Activated T-helper 17 cell treated with anti-CD3 and anti-CD28 coated beads, Interleukin-2, amount 50 U/mL, for 72 hours (primary cell): ENCODE data around the gene TMEM63A. TPM values are rescaled to one million over a fixed set of nuclear protein-coding genes. Genes with fewer than 3 reads are reported as not detected.

Experiments
- ATAC-seq: fragments of 150-1000 bp; cut with Tn5 transposase; replicated peaks from 2 replicates; pipeline ENCODE4 v1.10.0; 2021; ENCODE audit warnings: mild to moderate bottlenecking, moderate library complexity
- H3K27ac Mint-ChIP-seq: one replicate; pipeline ENCODE4 v1.8.0; 2022; ENCODE audit warnings: mixed read lengths
- H3K27me3 Mint-ChIP-seq: one replicate; pipeline ENCODE4 v1.8.0; 2022; ENCODE audit warnings: mixed read lengths
- H3K36me3 Mint-ChIP-seq: one replicate; pipeline ENCODE4 v1.8.0; 2022; ENCODE audit warnings: low read depth, mild to moderate bottlenecking, mixed read lengths
- H3K4me1 Mint-ChIP-seq: one replicate; pipeline ENCODE4 v1.8.0; 2022; ENCODE audit warnings: mixed read lengths
- H3K4me3 Mint-ChIP-seq: one replicate; pipeline ENCODE4 v1.8.0; 2022; ENCODE audit warnings: mild to moderate bottlenecking, mixed read lengths
- H3K9me3 Mint-ChIP-seq: one replicate; pipeline ENCODE4 v1.8.0; 2022; ENCODE audit warnings: mixed read lengths
- total RNA-seq, 2 donors: library from RNA; stranded (reverse); gene quantifications; one replicate each; pipeline ENCODE4 v1.2.3, GENCODE V29; 2022

TMEM63A gene
- total RNA-seq, 2 donors from 2014 or later = 74.9 to 242 TPM

DNA sequence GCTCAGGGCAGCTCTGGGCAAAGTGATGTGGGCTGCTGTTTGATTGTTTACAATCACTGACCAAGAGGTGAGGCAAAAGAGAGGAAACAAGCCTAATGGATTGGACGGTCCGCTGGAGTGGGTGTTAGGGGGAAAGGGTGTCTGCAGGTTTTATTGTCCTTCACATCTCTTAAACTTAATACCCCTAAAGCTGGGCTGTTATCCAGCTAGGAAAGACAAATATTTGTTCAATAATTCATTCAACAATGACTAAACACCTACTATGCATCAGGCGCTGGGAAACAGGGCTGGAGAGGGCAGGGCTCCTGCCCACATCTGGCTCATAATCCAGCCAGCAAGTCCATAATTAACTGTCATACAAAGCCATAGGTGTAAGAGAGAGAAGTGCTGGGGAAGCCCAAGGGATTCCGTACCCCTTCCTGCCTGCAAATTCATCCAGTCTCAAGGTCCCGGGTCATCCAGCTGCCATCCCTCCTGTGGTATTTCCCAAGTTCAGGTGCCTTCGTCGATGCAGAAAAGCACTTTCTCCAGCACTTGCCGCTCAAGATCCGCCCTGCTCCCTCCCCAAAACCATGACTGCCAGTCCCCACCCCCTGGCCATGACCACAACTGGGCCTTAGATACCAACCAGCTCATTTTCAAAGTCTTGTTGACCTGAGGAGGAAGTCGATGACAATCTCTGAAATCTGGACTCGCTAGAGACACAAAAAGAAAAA lies 10.7 kb downstream of the TMEM63A start:
- Mint-ChIP-seq H3K36me3 (peaks cover 100% of the 10 kb centered on the region), H3K27ac (peak overlapping the region; percentile 59), H3K4me1 (peaks cover 46% of the 10 kb centered on the region), H3K4me3 (peak overlapping the region; percentile 25), H3K9me3 (no peaks in the 10 kb centered on the region), H3K27me3 (no peaks in the 10 kb centered on the region)
- peak; percentile 82 for ATAC-seq

DNA sequence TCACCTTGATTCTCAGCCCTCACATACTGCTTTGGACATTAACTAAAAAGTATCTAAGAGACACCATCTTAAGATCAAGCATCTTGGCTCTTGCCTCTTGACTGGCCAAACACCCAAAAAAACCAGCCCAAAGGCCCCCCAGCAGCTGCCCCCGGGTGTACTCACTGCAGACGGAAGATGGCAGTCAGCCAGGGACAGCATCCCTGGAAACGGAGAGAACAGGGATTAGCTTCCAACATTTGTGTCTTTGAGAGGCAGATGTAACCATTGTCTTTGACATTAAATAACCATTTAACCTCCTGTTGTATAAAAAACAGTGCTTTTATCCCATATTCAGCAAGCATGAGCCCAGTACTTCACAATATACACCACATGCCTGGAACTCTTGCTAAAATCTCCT lies 11.3 kb downstream of the TMEM63A start:
- peaks cover 100% of the 10 kb centered on the region for H3K36me3 Mint-ChIP-seq
- H3K27me3 Mint-ChIP-seq = no peaks in the 10 kb centered on the region
- peak overlapping the region; percentile 59 for H3K27ac Mint-ChIP-seq
- ATAC-seq = no peak
- no peaks in the 10 kb centered on the region for H3K9me3 Mint-ChIP-seq
- H3K4me1 Mint-ChIP-seq = peaks cover 47% of the 10 kb centered on the region
- H3K4me3 Mint-ChIP-seq = no peak overlapping the region

DNA sequence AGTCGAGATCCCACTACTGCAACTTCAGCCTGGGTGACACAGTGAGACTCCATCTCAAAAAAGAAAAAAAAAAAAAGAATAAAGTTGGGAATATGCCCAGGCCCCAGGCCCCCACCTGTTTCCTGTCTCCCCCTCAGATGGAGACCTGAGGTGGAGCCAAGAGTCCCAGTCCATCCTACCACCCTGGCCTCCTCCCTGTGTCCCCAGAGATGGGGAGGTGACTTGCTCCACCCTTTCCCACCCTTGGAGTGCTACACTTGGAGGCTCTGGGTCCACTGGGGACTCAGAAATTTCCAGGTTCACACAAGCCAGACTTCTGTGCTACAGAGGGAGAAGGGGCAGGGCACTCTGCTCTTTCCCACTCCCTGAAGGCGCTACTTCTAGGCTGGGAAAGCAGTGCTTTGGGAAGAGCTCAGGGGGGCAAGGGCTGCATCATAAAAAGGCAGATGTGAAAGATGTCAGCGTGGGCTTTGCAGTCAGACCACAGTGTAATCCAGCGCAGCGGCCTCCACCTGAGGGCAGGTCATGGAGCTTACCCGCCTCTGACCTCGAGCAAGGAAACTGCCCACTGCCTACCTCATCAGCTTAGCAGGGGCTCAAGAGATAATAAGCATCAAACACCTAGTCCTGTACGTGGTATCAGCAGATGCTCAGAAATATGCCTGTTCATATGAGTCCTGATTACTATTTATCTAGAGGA lies 13.4 kb downstream of the TMEM63A start:
- no peak for ATAC-seq

DNA sequence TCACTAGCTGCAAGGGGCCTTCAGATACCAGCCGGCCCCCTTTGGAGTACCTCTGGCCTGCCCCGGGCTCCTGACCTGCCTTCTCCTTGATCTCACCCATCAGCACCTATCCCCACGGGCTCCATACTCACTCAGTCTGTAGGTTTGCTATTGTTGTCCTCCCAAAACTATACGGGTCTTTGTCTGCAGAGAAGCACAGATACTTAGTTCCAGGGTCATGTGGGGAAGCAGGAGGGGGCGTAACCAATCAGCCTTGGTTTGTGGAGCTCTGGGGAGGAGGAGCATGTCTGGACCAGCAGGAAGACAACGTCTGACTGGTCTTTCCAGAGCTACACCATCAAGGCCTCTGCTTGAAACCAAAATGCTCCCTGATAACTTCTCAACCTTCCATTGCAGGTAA lies 15.2 kb downstream of the TMEM63A start:
- no peak for ATAC-seq
- peaks cover 100% of the 10 kb centered on the region for H3K36me3 Mint-ChIP-seq
- H3K27ac Mint-ChIP-seq = peak overlapping the region; percentile 85
- no peaks in the 10 kb centered on the region for H3K27me3 Mint-ChIP-seq
- H3K4me1 Mint-ChIP-seq = peaks cover 36% of the 10 kb centered on the region
- no peaks in the 10 kb centered on the region for H3K9me3 Mint-ChIP-seq
- H3K4me3 Mint-ChIP-seq = peak overlapping the region; percentile 80

More for the DNA sequence above, 13.4 kb downstream of the TMEM63A start:
- Mint-ChIP-seq H3K27me3 (no peaks in the 10 kb centered on the region), H3K9me3 (no peaks in the 10 kb centered on the region), H3K27ac (peak overlapping the region; percentile 21), H3K4me3 (no peak overlapping the region), H3K36me3 (peaks cover 100% of the 10 kb centered on the region), H3K4me1 (peaks cover 42% of the 10 kb centered on the region)

DNA sequence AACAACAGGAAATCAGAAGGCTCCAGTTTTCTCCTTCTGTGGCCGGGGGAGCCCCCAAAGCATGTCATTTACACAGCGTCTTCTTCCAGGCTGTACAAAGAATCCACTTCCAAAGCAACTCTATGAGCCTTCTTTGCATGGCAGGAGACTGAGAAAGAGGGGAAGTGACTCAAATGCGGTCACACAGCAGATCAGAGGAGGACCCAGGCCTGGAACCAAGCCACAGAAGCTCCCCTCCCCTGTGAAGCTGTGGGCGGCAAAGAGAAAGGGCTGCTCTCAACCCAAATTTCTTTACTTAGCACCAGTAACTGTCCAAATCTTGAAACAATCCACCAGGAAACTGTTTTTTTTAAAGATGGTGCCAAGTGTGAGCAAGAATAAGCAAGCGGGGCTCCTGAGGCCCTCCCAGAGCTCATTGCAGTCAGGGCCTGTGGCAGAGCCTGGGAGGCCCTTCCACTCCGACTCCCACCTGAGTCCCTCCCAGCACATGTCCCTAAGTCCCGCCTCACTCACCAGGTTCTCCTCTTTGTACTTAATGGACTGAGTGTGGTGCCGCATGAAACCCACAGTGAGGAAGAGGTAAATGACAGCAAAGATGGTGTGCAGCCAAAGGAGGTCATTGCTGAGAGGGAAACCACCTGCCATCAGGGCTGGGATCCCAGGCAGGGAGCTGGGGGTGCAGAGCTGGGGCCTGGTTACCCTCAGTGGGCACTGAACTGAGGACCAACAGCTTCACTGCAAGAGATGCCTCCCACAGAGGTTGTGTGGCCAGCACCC lies 15.9 kb downstream of the TMEM63A start:
- H3K27ac Mint-ChIP-seq = peak overlapping the region; percentile 85
- H3K4me3 Mint-ChIP-seq = peak overlapping the region; percentile 80
- ATAC-seq = peak; percentile 97
- no peaks in the 10 kb centered on the region for H3K27me3 Mint-ChIP-seq
- H3K4me1 Mint-ChIP-seq = peaks cover 31% of the 10 kb centered on the region
- H3K9me3 Mint-ChIP-seq = no peaks in the 10 kb centered on the region
- H3K36me3 Mint-ChIP-seq = peaks cover 100% of the 10 kb centered on the region

DNA sequence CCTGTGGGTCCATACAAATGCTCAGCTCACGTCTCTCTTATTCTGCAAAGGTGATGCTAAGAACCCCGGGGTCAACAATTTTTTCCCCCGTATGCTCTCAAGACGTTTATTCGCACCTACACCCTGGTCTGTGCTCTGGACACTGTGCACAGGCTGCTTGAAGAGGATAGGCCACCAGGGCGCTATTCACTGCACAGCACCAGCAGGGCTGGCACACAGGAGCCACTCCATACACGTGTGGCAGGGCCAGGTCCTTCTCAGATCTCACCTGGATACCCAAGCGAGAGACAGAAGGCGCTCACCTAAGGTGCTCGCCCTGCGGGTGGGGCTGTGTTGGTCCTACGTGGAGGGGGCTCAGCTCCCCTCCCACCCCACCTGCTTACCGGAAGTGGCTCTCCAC lies 16.7 kb downstream of the TMEM63A start:
- peak; percentile 2 for ATAC-seq
- peaks cover 100% of the 10 kb centered on the region for H3K36me3 Mint-ChIP-seq
- H3K27ac Mint-ChIP-seq = peak overlapping the region; percentile 85
- H3K4me1 Mint-ChIP-seq = peaks cover 31% of the 10 kb centered on the region
- no peaks in the 10 kb centered on the region for H3K27me3 Mint-ChIP-seq
- H3K9me3 Mint-ChIP-seq = no peaks in the 10 kb centered on the region
- peak overlapping the region; percentile 80 for H3K4me3 Mint-ChIP-seq

DNA sequence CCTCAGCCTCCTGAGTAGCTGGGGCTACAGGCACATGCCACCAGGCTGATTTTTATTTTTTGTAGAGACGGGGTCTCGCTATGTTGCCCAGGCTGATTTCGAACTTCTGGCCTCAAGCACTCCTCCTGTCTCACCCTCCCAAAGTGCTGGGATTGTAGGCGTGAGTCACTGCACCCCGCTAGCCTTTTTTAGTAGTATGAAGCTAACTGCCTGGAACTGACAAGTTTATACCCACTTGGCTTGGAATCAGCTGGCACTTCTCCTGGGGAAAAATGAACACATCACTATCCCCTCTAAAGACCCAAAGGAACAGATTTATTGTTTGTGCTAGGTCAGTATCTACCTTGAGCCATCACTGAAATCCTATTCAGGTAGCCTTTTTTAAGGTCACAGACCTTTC lies 19.0 kb downstream of the TMEM63A start:
- Mint-ChIP-seq H3K4me1 (peaks cover 27% of the 10 kb centered on the region), H3K36me3 (peaks cover 100% of the 10 kb centered on the region), H3K9me3 (no peaks in the 10 kb centered on the region), H3K4me3 (no peak overlapping the region), H3K27me3 (no peaks in the 10 kb centered on the region), H3K27ac (no peak overlapping the region)
- no peak for ATAC-seq

DNA sequence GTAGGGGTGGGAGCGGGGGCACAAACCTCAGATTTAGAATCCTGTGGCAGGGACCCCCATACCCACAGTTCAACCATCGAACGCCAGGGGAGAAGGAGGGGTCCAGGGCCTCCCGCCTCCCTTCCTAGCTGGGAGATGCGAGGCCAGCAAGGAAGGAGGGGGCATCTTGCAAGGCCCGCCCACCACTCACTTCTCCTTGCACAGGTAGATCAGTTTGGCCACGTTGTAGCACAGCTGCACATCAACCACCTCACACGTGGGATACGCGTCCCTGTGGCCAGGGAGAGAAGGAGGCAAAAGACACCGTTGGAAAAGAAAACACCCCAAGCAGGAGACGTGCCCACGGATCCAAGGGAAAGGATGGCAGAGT lies 19.6 kb downstream of the TMEM63A start:
- Mint-ChIP-seq H3K36me3 (peaks cover 100% of the 10 kb centered on the region), H3K27ac (no peak overlapping the region), H3K4me3 (no peak overlapping the region), H3K4me1 (peaks cover 27% of the 10 kb centered on the region), H3K9me3 (no peaks in the 10 kb centered on the region), H3K27me3 (no peaks in the 10 kb centered on the region)
- no peak for ATAC-seq

DNA sequence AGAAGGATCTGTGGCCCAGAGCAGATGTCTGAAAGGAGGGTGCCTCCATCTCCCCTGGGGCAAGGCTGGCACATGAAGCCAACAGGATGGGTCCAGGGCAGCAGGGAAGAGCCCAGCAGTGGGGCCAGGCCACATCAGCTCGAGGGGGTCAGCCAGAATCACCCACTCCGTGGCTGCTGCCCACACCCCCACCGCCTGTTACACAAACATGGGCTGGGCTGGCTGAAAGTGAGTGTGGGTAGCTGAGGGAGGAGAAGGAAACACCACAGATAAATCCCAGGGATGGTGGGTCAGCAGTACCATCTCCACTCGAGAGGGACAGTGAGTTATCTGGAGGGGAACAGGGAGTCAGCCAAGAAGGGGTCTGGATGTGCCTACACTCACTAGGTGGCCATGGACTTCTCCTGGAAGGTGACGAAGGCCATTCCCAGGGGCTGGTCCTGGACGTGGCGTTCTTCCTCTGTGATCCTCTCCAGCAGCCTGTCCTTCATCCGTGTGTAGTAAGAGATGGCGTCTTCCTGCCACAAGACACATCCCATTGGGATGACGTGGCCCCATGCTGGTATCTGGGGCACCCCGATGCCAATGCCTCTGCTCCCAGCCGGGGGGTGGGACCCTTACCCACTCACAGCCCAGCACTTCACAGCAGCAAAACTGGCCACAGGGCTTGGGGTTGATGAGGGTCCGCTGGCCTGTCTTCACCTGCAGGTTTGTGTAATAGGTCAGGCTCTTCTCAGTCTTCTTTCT lies 20.2 kb downstream of the TMEM63A start:
- H3K36me3 Mint-ChIP-seq = peaks cover 100% of the 10 kb centered on the region
- no peak for ATAC-seq
- peaks cover 21% of the 10 kb centered on the region for H3K4me1 Mint-ChIP-seq
- no peaks in the 10 kb centered on the region for H3K27me3 Mint-ChIP-seq
- H3K27ac Mint-ChIP-seq = peak overlapping the region; percentile 8
- H3K9me3 Mint-ChIP-seq = no peaks in the 10 kb centered on the region
- no peak overlapping the region for H3K4me3 Mint-ChIP-seq

DNA sequence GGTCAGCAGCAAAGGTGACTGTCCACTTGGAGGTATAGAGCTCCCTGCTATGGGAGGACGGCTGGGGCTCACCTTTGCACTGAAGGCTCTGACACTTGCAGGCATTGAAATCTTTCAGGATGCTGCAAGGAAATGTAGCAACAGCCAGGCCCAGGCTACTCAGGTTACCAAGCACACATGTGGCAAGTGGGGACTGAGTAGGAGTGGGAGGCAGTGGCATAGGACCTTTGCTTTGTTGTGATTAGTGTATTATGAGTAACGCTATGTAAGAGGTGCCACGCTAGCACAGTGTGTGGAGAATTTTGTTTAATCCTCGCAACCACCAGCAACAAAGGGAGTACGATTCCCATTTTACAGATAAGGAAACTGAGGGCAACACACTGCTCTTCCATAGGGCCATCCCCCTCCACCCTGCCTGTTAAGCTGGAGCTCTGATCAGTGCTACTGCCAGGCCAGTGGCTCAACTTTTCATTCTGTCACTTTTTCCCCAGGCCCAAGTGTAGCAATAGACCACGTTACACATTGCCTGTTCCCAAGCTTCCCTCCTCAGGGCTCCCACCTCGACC lies 21.2 kb downstream of the TMEM63A start:
- Mint-ChIP-seq H3K27ac (peak overlapping the region; percentile 8), H3K9me3 (no peaks in the 10 kb centered on the region), H3K36me3 (peaks cover 99% of the 10 kb centered on the region), H3K4me1 (peaks cover 16% of the 10 kb centered on the region), H3K27me3 (no peaks in the 10 kb centered on the region), H3K4me3 (no peak overlapping the region)
- ATAC-seq = no peak

DNA sequence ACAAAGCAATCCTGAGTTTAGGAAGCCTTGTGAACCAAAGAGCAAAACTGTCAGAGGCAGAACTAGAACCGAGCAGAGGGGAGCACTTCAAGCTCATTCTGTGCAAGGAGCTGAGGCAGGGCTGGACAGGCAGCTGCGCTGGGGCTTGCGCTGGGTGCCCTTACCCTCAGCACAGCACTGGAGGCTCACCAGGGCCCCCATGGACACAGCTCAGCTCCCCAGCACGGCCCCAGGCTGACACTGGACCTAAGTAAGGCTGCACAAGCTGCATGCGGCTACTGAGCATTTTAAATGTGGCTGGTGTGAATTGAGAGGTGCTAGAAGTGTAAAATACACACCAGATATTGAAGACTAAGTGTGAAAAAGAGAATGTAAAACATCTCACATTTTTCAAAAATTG lies 22.1 kb downstream of the TMEM63A start:
- H3K9me3 Mint-ChIP-seq = no peaks in the 10 kb centered on the region
- no peak for ATAC-seq
- H3K27me3 Mint-ChIP-seq = no peaks in the 10 kb centered on the region
- H3K36me3 Mint-ChIP-seq = peaks cover 99% of the 10 kb centered on the region
- H3K4me1 Mint-ChIP-seq = peaks cover 14% of the 10 kb centered on the region
- H3K4me3 Mint-ChIP-seq = no peak overlapping the region
- H3K27ac Mint-ChIP-seq = peak overlapping the region; percentile 52

DNA sequence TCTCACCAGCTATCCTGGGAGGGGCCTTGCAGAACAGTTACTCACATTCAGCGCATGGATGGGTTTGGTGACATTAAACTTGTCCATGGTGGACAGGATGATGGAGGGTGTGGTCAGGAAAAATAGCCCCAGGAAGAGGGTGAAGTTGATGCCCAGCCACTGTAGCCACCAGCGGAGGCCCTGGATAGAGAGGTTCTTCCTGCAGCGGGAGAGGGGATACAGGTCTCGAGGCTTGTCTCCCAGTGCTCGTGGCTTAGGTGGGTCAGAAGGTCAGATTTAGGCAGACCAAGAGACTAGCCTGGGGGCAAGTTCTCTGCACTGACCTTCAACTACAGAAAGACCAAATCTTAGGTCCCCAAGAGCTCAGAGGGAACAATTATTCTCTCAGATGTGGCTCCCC lies 23.0 kb downstream of the TMEM63A start:
- Mint-ChIP-seq H3K9me3 (no peaks in the 10 kb centered on the region), H3K4me3 (no peak overlapping the region), H3K27me3 (no peaks in the 10 kb centered on the region), H3K4me1 (peaks cover 19% of the 10 kb centered on the region), H3K27ac (no peak overlapping the region), H3K36me3 (peaks cover 99% of the 10 kb centered on the region)
- no peak for ATAC-seq

DNA sequence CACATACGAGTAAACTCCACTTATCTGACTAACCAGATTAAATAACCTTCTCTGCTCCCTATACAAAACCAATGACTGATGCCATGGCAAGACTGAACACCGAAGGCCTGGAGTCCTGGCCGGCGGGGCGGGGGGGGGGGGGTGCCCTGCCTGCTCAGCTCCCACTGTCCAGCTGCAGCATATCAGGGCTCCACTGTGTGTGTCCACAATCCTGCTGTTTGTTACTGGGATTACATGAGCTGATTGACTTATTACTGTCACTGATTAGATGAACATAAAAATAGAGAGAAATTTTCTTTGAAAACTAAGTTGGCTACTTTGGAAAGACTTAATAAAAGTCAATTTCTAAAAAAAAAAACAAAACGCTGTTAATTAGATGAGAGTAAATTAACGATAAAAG lies 24.9 kb downstream of the TMEM63A start:
- H3K27ac Mint-ChIP-seq = no peak overlapping the region
- ATAC-seq = no peak
- peaks cover 29% of the 10 kb centered on the region for H3K4me1 Mint-ChIP-seq
- H3K4me3 Mint-ChIP-seq = no peak overlapping the region
- H3K36me3 Mint-ChIP-seq = peaks cover 99% of the 10 kb centered on the region
- no peaks in the 10 kb centered on the region for H3K9me3 Mint-ChIP-seq
- H3K27me3 Mint-ChIP-seq = no peaks in the 10 kb centered on the region
